Stimulated activated CD4-positive, alpha-beta T cell treated with anti-CD3 and anti-CD28 coated beads, Interleukin-2, amount 100 ng/mL, for 4 hours (primary cell): ENCODE results near the gene DDR1.
"Not testable (repeated sequence)": the region's sequence is repeated elsewhere in the genome, so short reads cannot be mapped to it uniquely, and the experiment has no call there.

Experiments
- DNase-seq: peaks from one replicate; pipeline ENCODE4 v3.0.0-alpha.2; 2020; ENCODE audit warnings: low read depth

DDR1 gene

GRCh38 chr6:30917487-30917886, 33.2 kb downstream of the DDR1 start:
- DNase-seq, result no peak

GRCh38 chr6:30918670-30919069, 34.4 kb downstream of the DDR1 start:
- DNase-seq, result no peak

GRCh38 chr6:30922447-30922852, 38.1 kb downstream of the DDR1 start:
- no peak for DNase-seq

GRCh38 chr6:30924040-30924627, 39.8 kb downstream of the DDR1 start:
- DNase-seq, result not testable (repeated sequence)

- no peak for DNase-seq
Observed at GRCh38 chr6:30926644-30927043, 42.3 kb downstream of the DDR1 start.

GRCh38 chr6:30927080-30927479, 42.8 kb downstream of the DDR1 start:
- not testable (repeated sequence) for DNase-seq

GRCh38 chr6:30928677-30929076, 44.4 kb downstream of the DDR1 start:
- DNase-seq, result no peak

- no peak for DNase-seq
Observed at GRCh38 chr6:30930506-30930905, 46.2 kb downstream of the DDR1 start.

GRCh38 chr6:30931272-30931671, 47.0 kb downstream of the DDR1 start:
- DNase-seq, result no peak

- no peak for DNase-seq
Observed at GRCh38 chr6:30931969-30932645, 47.8 kb downstream of the DDR1 start, which contains the start of gene SFTA2. Gene SFTA2, minus strand, starts transcription at chr6:30932170. Its CDS starts 74 bp downstream, at chr6:30932096.

- DNase-seq, result no peak
Observed at GRCh38 chr6:30932665-30933365, 48.5 kb downstream of the DDR1 start.

- no peak for DNase-seq
Observed at GRCh38 chr6:30935018-30935417, 50.7 kb downstream of the DDR1 start.

GRCh38 chr6:30937265-30937664, 52.9 kb downstream of the DDR1 start:
- no peak for DNase-seq

GRCh38 chr6:30938730-30939129, 54.4 kb downstream of the DDR1 start:
- no peak for DNase-seq

GRCh38 chr6:30939473-30939872, 55.2 kb downstream of the DDR1 start:
- DNase-seq, result no peak

GRCh38 chr6:30940361-30940986, 56.2 kb downstream of the DDR1 start, which contains the start of gene MUCL3:
Gene MUCL3, plus strand, starts transcription at chr6:30940973. Its CDS starts 27 bp downstream, at chr6:30941000.
- no peak for DNase-seq

- no peak for DNase-seq
Observed at GRCh38 chr6:30942338-30943060, 58.2 kb downstream of the DDR1 start.

- no peak for DNase-seq
Observed at GRCh38 chr6:30944051-30944450, 59.7 kb downstream of the DDR1 start.

- DNase-seq, result no peak
Observed at GRCh38 chr6:30945281-30945680, 61.0 kb downstream of the DDR1 start.

GRCh38 chr6:30947231-30947630, 62.9 kb downstream of the DDR1 start:
- DNase-seq, result no peak

- DNase-seq, result no peak
Observed at GRCh38 chr6:30948811-30949210, 64.5 kb downstream of the DDR1 start.
